DLD1 (cell line): ENCODE data around the gene SSC4D.
"Not testable (repeated sequence)": the region's sequence is repeated elsewhere in the genome, so short reads cannot be mapped to it uniquely, and the experiment has no call there.

Experiments used
- in situ Hi-C: cut with HindIII; loops from 2 replicates; pipeline ENCODE4 v1.10.0; 2017; ENCODE audit warnings: low sequenced_read_pairs

SSC4D gene

DNA sequence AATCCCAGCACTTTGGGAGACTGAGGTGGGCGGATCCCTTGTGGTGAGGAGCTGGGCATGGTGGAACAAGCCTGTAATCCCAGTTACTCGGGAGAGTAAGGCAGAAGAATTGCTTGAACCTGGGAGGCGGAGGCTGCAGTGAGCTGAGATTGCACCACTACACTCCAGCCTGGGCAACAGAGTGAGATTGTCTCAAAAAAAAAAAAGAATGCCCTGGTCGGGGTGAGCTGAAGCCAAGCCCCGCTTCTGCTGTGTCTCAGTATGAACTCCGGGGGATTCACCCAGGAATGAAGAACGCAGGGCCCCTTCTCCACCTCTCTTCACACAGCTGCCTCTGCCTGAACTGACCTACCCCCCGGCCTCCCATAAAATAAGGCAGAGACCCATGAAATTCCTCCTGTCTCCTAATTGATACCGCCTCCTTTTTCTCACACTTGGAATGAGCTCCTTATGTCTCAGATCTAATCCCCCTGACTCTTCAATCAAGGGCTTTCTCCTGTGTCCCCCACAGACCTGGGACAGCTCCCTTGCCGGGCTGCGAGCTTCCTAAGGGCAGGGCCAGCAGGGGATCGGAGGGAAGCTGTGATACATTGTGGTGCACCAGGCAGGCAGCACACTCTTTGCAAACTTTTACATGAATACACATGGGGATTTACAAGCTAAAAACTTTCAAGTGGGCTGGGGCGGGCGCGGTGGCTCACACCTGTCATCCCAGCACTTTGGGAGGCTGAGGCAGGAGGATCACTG, 14.3 kb upstream of the SSC4D start:
- in situ Hi-C loops, result loop anchor here (10.0 kb wide), 1 partner anchor 99 kb away; no protein-coding TSS in a partner anchor

DNA sequence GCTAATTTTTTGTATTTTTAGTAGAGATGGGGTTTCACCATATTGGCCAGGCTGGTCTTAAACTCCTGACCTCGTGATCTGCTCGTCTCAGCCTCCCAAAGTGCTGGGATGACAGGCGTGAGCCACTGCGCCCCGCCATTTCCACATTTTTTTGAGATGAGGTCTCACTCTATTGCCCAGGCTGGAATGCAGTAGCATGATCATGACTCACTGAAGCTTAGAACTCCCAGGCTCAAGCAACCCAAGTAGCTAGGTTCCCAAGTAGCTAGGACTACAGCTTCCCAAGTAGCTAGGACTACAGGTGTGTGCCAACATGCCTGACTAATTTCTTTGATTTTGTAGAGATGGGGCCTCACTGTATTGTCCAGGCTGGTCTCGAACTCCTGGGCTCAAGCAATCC, 11.6 kb upstream of the SSC4D start:
- in situ Hi-C loops, result loop anchor here (10.0 kb wide), 1 partner anchor 96 kb away; no protein-coding TSS in a partner anchor

DNA sequence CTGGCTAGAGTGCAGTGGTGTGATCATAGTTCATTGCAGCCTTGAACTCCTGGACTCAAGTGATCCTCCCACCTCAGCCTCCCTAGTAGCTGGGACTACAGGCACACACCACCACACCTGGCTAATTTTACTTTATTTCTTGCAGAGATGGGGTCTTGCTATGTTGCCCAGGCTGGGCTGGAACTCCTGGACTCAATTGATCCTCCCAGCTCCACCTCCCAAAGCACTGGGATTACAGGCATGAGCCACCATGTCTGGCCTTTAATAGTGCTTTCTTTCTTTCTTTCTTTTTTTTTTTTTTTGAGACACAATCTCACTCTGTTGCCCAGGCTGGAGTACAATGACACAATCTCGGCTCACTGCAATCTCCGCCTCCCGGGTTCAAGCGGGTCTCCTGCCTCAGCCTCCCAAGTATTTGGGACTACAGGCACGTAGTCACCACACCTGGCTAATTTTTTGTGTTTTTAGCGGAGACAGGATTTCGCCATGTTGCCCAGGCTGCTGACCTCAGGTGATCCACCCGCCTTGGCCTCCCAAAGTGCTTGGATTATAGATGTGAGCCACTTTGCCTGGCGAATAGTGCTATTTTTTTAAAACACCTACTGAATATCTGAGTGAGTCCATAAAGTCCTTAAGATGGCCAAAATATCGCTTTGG, 8.3 kb upstream of the SSC4D start:
- in situ Hi-C loops, result not testable (repeated sequence)

DNA sequence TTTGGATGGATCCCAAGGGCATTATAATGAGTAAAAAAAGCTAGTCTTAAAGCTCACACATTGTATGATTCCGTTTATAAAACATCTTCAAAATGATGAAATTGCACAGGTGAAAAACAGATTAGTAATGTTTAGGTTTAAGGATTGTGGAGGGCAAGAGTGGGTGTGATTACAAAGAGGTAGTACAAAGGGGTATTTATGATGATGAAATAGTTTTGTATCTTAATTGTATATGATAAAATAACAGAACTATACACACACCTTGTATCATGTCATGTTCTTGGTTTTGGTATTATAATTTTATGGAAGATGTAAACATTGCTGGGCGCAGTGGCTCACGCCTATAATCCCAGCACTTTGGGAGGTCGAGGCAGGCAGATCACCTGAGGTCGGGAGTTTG, 2.8 kb upstream of the SSC4D start:
- in situ Hi-C loops, result no loop called here

DNA sequence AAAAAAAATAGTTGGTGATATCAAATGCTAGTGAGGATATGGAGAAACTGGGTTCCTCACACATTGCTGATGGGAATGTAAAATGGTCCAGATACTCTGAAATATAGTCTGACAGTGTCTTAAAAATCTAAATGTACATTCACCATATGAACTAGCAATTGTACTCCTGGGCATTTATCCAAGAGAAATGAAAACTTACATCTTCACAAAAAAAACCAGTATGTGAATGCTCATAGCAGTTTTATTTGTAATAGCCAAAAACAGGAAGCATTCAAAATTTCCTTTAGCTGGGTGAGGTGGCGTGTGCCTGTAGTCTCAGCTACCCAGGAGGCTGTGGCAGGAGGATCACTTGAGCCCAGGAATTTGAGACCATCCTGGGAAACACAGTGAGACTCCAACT, 2.1 kb upstream of the SSC4D start:
- in situ Hi-C loops, result no loop called here

DNA sequence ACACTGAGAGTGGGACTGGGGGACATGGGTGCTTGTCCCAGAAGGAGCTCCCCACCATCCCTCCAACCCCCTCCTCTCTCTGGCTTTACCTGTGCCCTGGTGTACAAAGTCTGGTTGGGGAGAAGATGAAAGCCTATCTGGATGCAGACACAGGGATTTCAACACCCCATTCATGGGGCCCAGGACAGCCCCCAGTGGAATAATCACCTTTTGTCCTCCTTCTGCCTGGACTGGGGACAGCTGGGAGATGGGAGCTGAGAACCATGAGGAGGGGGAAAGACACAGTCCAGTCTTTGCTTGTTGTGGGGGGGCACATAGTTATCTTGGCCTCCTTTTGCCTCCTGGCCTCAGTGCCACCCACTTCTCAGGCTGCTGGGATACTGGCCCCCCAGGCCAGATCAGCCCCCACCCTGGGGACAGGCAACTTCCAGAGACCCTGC, 1.4 kb downstream of the SSC4D start:
- in situ Hi-C loops, result no loop called here

DNA sequence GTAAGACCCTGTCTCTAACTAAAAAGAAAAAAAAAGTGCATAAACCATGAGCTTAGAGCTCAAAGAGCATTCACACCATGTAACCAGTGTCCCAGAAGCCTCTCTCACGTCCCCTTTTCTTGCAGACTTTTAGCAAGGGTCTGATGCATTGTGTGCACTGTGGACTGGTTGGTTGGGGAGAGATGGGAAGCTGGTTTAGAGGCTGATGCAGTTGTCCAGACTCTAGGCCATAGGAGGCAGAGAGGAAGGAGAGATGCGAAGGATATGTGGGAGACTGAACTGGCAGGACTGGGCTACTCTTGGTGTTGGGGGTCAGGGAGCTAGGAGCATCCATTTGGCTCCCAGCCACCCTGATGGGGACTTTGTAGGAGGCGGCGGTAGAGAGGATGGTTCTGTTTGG, 1.8 kb downstream of the SSC4D start:
- in situ Hi-C loops, result no loop called here

DNA sequence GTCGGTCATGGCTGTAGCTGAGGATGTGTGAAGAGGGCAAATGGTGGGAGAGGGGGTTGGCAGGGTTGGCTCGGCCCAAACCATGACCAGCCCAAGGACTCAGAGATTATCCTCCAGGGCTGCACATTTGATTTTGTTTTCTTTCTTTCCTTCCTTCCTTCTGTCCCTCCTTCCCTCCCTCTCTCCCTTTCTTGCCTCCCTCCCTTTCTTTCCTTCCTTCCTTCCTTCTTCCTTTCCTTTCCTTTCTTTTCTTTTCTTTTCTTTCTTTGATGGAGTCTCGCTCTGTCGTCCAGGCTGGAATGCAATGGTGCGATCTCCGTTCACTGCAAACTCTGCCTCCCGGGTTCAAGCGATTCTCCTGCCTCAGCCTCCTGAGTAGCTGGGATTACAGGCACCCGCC, 3.8 kb downstream of the SSC4D start:
- in situ Hi-C loops, result no loop called here

DNA sequence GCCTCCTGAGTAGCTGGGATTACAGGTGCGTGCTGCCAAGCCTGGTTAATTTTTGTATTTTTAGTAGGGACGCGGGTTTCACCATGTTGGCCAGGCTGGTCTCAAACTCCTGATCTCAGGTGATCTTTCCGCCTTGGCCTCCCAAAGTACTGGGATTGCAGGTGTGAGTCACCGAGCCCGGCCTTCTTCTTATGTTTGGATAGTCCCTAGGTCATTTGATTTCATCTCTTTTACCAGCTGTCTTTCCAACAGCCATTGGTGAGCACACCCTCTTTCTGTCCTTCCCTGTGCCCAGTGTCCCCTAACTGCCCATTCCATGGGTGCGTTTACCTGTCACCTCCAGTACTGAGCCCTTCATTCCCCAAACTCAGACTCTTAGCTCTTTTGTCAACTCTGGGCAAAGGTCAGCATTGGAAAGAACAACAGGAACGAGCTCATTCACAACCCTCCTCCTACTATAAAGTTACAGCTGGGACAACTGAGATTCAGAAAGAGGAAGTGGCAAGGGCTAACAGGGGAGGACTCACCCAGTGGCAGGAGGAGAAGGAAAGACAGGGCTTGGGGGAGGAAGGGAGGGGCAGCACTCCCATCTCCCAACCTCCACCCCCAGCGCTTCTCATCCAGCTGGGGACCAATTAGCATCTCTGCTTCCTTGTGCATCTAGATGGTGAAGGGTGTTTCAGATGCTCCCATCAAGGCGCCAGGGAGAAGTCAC, 5.6 kb downstream of the SSC4D start:
- in situ Hi-C loops, result no loop called here

DNA sequence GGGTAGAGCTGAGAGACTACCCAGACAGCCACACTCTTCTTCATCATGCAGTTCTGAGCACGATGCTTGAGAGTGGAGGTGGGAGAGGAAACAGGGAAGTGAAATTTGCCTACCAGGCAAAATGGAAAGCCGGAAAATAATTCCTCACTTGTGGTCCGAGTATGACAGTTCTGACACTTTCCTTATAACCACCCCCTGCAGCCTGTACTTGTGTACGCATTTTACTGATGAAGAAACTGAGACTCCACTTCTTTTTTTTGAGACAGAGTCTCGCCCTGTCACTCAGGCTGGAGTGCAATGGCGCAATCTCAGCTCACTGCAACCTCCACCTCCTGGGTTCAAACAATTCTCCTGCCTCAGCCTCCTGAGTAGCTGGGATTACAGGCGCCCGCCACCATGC, 6.4 kb downstream of the SSC4D start:
- in situ Hi-C loops, result not testable (repeated sequence)

DNA sequence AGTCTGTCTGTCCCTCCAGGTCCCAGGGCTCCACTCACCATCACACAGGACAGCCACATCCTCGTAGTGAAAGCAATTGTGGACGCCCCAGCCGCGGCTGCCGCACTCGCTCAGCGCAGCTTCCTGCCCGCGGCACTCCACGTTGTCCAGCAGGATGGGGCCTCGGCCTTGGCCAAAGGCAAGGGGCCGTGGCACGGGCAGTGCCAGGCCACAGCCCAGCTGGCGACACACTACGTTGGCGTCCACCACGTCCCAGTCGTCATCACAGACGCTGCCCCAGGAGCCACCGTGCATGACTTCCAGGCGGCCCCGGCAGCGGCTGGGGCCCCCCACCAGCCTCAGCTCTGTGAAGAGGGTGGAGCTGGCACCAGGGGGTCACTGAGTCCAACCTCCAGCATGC, 9.2 kb downstream of the SSC4D start:
- in situ Hi-C loops, result no loop called here

DNA sequence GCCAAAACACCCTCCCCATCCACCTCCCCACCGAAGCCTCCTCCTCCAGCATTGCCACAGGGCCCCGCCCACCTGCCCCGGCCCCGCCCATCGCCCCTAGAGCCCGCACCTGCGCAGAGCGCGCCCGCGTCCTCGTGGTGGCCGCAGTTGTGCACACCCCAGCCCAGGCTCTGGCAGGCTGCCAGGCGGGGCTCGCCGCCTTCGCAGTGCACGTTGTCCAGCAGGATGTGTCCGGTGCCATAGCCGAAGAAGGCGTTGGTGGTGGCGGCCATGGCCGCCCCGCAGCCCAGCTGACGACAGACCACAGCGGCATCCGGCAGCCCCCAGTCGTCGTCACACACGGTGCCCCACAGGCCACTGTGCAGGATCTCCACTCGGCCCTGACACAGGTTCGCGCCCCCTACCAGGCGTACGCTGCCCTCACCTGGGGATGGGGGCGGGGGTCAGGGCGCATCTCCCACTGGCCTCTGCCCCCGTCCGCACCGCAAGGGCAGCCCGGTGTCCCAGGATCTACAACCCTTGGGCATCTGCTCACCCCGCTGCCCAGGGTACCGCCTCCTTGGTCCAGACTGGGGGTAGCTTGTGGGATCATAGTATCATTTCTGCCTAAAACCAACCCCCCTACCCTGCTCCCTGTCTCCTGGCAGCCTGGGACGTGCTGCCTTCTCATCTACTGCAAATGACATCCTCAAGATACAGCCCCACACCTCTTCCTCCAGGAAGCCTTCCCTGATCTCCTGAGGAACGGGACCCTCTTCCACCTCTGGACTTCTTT, 11.9 kb downstream of the SSC4D start:
- in situ Hi-C loops, result no loop called here

DNA sequence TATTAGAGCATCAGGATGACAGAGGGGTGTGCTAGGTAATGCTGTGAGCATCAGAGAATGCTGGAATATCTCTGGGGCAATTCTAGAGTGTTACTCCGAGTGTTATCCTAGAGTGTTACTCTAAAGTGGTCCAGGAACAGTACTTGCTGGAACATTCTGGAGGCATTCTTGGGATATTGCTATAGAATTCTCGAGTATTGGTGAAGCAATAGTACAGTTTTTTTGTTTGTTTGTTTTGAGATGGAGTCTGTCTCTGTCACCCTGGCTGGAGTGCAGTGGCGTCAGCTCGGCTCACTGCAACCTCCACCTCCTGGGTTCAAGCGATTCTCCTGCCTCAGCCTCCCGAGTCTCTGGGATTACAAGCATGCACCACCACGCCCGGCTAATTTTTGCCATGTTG, 12.6 kb downstream of the SSC4D start:
- in situ Hi-C loops, result no loop called here

DNA sequence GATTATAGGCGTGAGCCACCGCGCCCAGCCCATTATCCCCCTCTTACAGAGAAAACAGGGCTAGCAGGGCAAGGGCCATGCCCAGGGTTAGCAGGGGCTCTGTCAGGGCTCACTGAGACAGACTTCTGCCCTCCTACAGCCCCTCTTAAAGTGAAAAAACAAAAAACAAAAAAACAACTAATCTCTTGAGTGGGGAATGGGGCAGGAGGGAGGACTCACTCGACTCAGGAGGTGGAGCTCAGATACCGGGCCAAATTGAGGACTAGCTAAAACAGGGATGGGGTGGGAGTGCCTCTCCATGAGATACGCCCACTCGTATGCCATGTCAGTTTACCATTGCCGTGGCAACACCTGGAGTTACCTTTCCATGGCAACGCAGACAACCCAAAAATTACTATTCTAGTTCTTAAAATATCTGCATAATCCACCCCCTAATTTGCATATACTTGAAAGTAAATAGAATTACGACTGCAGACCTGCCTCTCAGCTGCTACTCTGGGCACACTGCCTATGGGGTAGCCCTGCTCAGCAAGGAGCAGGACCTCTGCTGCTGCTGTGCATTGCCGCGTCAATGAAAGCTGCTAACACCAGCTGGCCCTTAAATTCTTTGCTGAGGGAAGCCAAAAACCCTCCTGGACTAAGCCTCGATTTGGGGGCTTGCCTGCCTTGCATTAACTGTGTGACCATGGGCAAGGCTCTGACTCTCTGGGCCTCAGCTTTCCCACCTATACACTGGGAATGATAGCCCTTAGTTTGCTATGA, 13.4 kb downstream of the SSC4D start:
- in situ Hi-C loops, result no loop called here

DNA sequence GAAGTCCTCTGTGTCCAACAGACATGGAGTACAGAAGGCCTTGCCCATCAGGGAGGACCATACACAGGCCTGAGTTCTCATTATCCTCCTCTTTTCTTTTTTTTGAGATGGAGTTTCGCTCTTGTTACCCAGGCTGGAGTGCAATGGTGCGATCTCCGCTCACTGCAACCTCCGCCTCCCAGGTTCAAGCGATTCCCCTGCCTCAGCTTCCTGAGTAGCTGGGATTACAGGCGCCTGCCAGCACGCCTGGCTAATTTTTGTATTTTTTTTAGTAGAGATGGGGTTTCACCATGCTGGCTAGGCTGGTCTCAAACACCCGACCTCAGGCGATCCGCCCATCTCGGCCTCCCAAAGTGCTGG, 13.9 kb downstream of the SSC4D start:
- in situ Hi-C loops, result not testable (repeated sequence)

DNA sequence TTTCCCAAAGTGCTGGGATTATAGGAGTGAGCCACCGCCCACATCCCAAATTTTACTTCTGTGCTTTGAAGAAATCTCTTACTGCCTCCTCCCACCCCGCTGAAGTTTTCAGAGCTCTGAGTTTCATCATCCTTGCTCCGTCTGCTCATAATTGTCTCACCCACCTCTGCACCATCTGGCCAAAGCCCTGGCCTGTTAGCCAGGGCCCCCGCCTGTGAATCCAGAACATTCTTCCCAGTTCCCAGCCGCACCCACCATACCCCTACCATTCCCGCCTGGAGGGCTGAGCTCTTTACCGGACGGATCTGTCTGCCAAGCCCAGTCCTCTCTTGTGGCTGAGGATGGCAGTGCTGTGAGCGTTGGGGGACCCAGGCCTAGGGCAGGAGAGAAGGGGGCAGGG, 14.5 kb downstream of the SSC4D start:
- in situ Hi-C loops, result no loop called here

DNA sequence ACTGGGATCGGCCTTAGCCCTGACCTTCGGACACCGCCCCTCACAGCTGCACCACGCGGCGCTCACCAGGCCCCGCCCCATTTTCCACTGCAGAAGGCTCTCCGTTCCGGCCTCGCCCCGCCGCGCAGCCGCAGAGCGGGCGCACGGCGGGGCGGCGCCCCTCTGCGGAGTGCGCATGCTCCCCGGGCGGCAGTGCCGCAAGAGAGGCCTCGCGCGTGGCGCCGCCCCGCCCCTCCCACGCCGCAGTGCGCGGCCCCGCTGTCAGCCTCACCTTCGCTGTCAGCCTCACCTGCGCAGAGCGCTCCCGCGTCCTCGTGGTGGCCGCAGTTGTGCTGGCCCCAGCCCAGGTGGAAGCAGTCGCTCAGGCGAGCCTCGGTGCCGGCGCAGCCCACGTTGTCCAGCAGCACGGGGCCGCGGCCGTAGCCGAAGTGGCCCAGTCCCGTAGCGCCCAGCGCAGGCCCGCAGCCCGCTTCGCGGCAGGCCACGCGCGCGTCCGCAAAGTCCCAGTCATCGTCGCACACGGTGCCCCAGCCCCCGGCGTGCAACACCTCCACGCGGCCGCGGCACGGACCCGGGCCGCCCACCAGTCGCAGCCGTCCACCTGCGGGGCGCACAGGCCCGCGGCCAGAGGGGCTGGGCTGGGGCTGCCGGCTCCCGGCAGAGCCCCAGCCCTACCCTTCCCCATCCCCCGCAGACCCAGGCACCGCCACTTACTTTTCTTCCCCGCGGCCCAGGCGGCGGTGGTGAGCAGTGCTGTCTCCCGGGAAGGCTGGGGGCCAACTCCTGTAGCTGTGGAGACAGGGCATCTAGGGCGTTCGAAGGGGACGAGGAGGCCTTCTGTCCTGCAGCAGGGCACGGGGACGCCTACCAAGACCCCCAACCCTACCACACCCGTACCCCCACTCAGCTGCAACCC, 16.1 kb downstream of the SSC4D start:
- in situ Hi-C loops, result no loop called here

DNA sequence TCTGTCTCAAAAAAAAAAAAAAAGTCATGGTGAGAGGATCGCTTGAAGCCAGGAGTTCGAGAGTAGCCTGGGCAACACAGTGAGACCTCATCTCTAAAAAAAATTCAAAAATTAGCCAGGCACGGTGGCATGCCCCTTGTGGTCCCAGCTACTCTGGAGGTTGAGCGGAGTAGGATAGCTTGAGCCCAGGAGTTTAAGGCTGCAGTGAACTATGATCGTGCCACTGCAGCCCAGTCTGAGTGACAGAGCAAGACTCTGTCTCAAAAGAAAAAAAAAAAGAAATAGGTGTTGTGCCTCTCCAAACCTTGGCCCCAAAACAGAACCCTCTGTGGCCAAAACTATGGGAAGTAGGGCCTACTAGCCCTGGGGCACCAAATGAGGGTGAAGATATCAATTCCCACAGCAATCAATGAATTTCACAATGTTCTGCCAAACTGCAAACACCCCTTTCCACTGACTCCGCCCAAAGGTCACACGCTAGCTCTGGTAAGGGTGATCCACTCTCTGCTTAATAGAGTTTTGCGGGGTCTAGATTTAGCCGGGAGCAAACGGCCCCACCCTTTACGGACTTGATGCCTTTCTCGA, 16.9 kb downstream of the SSC4D start:
- in situ Hi-C loops, result no loop called here

DNA sequence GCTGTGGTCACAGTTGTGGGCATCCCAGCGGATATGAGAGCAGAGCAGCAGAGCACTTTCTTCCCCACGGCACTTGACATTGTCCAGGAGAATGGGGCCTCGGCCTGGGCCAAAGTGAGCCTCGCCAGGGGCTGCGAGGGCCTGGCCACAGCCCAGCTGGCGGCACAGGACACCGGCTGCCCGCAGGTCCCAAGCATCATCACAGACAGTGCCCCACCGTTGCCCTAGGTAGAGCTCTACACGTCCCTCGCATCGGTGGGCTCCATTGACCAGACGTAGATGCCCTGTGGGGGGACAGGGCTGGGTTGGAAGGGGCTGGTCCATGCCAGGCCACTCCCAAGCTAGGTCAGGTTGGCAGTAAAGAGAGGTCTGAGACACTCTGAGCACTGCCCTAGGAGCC, 19.4 kb downstream of the SSC4D start:
- in situ Hi-C loops, result no loop called here
